ENCODE data around the gene LIMK2. TPM values are rescaled to one million over a fixed set of nuclear protein-coding genes. Genes with fewer than 3 reads are reported as not detected.

LIMK2 gene
- total RNA-seq, 1 donor from 2014 or later = 48.5 TPM

GRCh38 chr22:31323578-31324550, 111.8 kb downstream of the LIMK2 start:
- intact Hi-C loops (cut with micrococcal nuclease) = no loop called here

- intact Hi-C loops (cut with micrococcal nuclease) = no loop called here
Measured at GRCh38 chr22:31326877-31327276, 114.8 kb downstream of the LIMK2 start.

- intact Hi-C loops (cut with micrococcal nuclease) = no loop called here
Measured at GRCh38 chr22:31327806-31328543, 115.9 kb downstream of the LIMK2 start.

- intact Hi-C loops (cut with micrococcal nuclease) = no loop called here
Measured at GRCh38 chr22:31328544-31328960, 116.5 kb downstream of the LIMK2 start.

GRCh38 chr22:31329029-31329428, 116.9 kb downstream of the LIMK2 start:
- intact Hi-C loops (cut with micrococcal nuclease) = no loop called here

Other genes with a start within 250 kb of the LIMK2 start
- 36.8 and 37.4 TPM in 2 replicates for gene MORC2, start 243.5 kb upstream of the LIMK2 start, total RNA-seq
- 74.0 and 77.5 TPM in 2 replicates for gene TUG1, start 243.0 kb upstream of the LIMK2 start, total RNA-seq
- 27.5 and 28.6 TPM in 2 replicates for gene SMTN, start 131.0 kb upstream of the LIMK2 start, total RNA-seq
- 2.8 and 5.8 TPM in 2 replicates for gene SELENOM, start 104.7 kb upstream of the LIMK2 start, total RNA-seq
- 0.30 TPM in 1 of 2 replicates, not detected in the other for gene INPP5J, start 89.3 kb upstream of the LIMK2 start, total RNA-seq
- not detected in 2 replicates for gene PLA2G3, start 71.8 kb upstream of the LIMK2 start, total RNA-seq
- gene RNF185, start 52.1 kb upstream of the LIMK2 start, total RNA-seq = 18.2 and 19.6 TPM in 2 replicates
- 25.7 and 26.9 TPM in 2 replicates for gene PIK3IP1, start 80.2 kb downstream of the LIMK2 start, total RNA-seq
- gene PATZ1, start 134.0 kb downstream of the LIMK2 start, total RNA-seq = 34.1 and 34.4 TPM in 2 replicates
- gene DRG1, start 187.3 kb downstream of the LIMK2 start, total RNA-seq = 83.0 and 88.7 TPM in 2 replicates

All from T-helper 2 cell treated with Interferon-gamma antibody and Interleukin-4, amounts not matched to agents 100 ng/mL and 5 ng/mL, for 36 hours (primary cell).